Pons (tissue), 1 donor: ENCODE results near the gene TMEM169.
"Not testable (repeated sequence)": the region's sequence is repeated elsewhere in the genome, so short reads cannot be mapped to it uniquely, and the experiment has no call there.

Experiments used
- DNase-seq: peaks from one replicate; pipeline ENCODE4 v3.0.0-alpha.2; 2016; ENCODE audit warnings: low spot score

TMEM169 gene

GRCh38 chr2:216131175-216131926, 49.6 kb downstream of the TMEM169 start:
- DNase-seq: no peak

DNA sequence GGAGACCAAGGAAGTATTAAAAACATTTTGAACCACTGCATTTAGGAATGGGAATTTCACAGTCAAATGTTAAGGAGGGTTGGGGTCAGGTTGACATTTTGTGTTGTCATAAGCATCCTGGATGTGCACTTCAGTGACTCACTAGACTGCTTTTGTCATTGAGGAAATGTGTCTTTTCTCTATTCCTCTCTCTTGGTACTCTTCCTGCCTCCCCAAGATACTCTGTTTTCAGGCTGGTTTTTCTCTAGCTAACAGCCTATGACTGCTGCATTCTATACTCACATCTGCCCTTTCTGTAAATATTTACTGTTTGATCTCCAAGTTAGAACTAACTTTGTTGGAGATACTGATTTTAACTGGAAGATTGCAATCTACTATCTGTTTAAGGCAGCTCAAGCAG, 50.9 kb downstream of the TMEM169 start:
- DNase-seq: no peak

GRCh38 chr2:216133397-216133796, 51.7 kb downstream of the TMEM169 start:
- no peak for DNase-seq

DNA sequence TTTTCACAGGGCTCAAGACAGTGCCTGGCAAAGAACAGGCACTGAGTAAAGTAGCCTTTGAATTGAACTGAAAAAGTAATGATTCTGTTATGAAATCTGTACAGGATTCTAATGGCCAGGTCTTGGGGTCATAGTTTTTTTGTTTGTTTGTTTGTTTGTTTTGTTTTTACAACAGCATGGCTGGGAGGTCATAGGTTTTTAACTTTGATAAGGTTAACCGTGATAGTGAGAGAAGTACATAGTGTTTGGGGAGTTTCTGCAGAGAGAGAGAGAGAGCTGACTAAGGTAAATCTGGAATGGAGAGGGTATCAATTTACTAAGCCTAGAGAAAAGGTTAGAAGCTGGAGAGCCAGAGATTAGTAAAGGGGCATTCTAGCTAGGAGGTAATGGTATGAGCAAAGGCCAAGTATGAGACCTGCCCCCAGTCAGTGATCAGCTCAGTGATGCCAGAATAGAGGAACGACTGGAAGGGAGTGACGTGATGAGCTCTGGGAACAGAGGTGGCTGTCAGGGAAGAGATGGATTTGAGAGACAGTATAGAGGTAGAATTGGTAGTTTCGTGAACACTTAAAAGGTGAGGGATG, 53.3 kb downstream of the TMEM169 start:
- no peak for DNase-seq

- no peak for DNase-seq
These were observed 58.2 kb downstream of the TMEM169 start for GRCh38 chr2:216139884-216140283.

DNA sequence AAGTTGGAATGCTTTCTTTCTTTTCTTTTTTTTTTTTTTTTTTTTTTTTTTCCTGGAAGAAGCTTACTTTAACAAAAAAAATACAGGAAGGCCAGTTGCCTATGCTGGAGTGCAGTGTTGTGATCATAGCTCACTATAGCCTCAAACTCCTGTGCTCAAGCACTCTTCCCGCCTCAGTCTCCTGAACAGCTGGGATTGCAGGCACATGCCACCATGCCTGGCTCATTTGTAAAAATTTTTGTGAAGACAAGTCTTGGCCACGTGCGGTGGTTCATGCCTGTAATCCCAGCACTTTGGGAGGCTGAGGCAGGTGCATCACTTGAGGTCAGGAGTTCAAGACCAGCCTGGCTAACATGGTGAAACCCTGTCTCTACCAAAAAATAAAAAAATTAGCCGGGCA, 59.8 kb downstream of the TMEM169 start:
- not testable (repeated sequence) for DNase-seq

- no peak for DNase-seq
These were observed 60.8 kb downstream of the TMEM169 start for GRCh38 chr2:216142540-216142939.

DNA sequence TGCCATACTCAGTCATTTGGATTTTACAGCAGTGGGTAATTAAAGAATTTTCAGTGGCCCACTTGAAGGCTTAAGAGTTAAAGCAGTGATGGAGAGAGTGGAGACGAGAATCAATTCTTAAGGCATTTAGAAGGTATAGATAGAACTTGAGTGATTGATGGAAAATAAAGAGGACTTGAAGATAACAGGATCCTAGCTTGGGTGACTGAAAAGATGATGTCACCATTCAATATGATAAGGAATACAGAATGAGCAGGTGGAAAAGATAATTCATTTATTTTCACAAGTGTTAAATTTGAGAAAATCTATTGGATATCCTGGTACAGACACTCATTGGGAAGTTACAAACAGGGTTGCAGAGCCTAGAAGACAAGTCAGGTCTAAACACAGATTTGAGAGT, 62.7 kb downstream of the TMEM169 start:
- DNase-seq: no peak

- DNase-seq: no peak
These were observed 63.1 kb downstream of the TMEM169 start for GRCh38 chr2:216144857-216145256.

DNA sequence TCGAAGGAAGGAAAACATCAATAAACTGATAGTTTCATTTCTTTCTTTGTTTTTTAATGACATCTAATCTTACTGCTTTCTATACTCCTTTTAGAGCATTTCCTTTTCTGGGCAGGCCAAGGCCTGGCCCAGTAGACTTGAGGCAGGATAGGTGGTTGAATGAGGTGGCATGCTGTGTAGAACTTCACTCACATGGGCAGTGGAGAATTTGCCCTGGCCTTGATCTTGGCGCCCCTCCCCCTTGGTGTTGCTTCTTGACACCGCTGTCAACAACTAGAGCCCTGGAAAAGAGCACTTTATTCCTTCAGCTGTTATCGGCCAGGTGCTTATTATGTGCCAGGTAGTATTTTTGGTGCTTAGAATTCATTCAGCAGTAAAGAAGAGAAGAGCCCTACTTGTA, 64.9 kb downstream of the TMEM169 start:
- no peak for DNase-seq

DNA sequence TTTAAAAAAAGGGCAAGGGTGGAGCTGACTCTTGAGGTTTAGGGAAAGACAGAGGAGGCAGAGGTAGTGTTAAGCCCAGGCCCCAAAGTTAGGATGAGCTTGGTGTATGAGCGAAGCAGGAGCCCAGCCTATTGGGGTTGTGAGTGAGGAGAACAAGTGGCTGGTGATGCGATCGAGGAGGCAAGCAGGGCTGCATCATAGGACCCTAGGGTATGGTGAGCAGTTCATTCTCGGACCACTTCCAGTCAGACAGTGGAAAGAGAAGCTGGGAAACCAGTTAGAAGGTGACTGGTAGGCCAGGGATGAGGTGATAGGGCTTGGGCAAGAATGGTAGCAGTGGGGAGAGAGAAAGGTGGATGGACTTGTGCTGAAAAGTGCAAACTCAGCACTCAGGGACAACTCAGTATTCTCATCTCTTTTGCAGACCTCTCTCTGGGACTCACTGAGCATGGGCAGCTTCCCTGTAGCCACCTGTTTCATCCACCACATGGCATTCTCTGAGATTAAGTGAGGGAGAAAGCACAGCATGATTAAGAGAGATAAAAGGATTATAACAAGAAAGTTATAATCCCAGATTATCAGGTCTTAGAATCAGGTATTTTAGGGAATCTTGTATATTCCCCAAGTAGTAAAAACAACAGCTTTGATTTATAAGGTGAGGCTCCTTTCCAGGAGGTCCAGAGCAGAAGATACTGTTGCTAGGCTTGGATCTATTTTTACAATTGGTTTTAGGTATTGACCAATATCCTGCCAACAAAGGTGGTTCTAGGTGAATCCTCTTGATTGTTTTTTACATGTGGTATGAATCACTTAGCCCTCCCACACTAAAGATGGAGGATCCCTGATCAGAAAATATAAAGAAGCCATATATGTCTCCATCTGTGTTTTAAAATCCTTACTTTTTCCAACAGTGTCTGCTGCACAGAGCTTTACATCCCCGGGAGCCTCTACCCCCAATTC, 65.7 kb downstream of the TMEM169 start:
- DNase-seq: no peak

GRCh38 chr2:216148983-216149382, 67.3 kb downstream of the TMEM169 start:
- no peak for DNase-seq

GRCh38 chr2:216149741-216150140, 68.0 kb downstream of the TMEM169 start:
- no peak for DNase-seq

DNA sequence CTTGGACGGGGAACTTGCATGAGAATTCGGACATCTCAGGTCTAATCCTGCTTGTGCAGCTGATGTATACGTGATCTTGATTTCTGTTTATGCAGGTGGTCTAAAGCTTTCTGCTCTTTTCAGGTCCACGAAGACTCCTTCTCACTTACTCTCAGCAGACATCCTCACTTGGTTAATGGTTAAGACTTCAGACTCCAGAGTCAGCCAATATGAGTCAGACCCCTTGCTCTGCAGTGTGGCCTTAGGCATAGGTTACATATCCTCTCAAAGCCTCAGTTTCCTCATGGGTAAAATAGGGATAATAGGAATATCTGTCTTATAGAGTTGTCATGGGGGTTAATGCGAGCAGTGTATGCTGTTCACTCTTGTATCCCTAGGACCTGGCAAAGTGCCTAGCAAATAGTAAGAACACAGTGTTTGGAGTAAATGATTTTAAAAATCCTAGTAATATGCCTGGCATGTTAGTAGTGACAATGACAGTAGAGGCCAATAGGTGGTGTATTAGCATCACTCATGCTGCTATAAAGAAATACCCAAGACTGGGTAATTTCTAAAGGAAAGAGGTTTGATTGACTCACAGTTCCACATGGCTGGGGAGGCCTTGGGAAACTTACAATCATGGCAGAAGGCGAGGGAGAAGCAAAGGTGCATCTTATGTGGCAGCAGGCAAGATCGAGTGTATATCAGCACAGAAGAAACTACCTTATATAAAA, 69.8 kb downstream of the TMEM169 start:
- no peak for DNase-seq
